NCI-H1048 (cell line): Measurements from ENCODE around the gene KCNT1.

Source experiments
- DNase-seq: peaks from one replicate; lab custom pipeline; 2025; lab: John Stamatoyannopoulos, UW

KCNT1 gene

DNA sequence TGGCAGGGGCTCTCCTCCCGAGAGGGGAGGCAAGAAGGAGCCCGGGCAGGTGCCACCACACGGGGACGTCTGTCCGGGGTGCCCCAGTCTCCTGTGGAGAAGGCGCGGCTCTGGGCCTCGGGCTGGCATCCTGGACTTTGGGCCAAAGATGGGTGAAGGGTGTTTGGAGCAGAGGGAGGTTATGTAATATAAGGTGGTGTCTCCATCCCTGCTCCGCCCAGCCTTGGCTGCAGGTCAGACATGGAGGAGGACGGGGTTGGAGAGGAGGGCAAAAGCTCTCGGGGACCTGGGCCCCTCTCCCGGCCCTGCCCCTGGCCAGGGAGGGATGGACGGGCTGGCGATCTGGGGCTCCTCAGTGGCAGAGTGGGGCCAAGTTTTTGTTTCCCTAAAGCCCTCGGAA is 1.5 kb upstream of the KCNT1 start:
- DNase-seq: no peak

DNA sequence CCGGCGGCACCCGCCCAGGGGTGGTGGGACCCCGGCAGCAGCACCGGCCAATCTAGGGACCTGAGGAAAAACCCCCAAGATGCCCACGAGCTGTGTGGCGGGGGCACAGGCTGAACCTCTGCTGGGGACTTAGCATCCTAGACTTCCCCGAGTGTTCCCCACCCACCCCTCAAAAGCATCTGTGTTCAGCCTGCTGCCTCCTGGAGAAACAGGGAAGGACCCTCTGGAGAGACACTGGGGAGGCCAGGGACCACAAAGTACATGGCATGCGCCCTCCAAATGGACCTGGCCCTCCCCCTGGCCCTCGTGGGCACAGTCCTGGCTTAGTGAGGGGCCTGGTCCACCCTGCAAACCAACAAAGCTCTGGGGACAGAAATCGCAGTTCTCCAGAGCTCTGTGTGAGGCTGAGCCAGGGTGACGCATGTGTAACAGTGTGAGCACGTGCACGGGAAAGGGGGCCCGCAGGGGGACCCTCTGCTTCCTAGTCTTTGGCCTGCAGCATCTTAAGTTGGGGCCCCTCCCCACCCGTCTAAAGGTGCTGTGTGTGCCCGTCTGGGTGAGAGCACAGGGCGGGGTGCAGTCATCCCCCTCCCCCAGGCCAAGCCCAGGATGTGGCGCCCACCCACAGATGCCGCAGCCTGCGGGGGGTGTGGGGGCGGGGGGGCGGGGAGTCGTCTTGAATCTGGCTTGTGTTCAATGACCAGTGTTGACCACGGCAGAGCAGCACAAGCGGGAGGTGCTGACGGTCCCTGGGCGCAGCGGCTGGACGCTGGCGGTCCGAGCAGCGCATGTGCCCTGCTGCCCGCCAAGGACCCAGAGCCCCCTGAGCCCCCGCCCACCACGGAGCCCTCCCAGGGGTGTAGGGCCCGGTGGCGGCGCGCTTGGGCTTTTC is 672 bp upstream of the KCNT1 start:
- no peak for DNase-seq

DNA sequence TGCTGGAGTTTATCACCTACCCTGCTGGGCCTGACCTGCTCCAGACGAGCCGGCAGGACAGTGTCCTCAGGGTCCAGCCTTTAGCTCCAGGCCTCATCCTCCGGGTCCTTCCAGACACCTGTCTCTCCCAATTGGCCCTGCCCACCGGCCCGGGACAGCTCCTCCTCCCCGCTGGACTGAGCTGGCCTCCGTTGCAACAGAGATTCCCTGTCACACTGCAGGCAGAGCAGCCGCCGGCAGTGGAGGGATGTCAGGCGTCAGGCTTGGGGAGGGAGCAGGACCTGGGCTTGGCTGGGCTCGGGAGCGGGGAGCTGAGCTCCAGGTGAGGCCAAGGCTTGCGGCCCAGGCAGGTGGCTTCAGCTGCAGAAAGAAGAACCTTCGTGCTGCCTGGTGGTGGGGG is 1.7 kb downstream of the KCNT1 start:
- no peak for DNase-seq

DNA sequence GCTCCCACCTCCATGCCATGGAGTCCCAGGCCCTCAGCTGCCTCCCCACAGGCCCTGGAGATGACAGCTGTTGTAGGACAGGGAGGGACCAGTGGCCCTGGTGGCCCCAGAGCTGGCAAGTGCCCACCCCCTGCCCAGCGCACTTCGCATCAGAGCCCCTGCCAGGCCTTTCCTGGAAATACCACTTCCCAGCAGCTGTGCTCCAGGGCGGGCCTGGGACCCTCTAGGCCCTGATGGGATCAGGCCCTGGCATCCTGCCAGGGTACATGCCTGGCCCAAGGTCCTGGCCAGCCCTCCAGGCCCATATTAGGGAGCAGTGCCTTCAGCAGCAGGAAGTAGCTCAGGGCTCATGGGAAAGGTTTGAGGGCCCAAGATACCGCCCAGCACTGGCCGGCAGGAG is 2.5 kb downstream of the KCNT1 start:
- DNase-seq: no peak

DNA sequence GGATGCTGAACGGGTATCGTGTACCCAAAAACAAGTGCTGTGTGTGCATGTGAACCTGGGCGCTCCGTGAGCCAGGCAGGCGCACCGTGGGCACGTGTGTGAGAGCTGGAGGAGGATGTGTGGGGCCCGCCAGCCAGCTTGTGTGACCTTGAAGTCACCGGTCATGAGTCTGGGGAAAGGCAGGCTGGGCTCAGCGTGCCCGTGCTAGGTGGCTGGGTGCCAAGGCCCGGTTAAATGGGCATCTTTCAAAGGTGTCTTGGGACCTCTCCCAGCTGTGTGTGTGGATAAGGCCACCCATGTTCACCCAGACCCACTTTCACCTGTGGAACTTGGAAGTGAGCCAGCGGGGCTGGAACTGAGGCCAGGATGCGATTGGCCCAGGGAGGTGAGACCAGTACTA is 3.4 kb downstream of the KCNT1 start:
- no peak for DNase-seq

DNA sequence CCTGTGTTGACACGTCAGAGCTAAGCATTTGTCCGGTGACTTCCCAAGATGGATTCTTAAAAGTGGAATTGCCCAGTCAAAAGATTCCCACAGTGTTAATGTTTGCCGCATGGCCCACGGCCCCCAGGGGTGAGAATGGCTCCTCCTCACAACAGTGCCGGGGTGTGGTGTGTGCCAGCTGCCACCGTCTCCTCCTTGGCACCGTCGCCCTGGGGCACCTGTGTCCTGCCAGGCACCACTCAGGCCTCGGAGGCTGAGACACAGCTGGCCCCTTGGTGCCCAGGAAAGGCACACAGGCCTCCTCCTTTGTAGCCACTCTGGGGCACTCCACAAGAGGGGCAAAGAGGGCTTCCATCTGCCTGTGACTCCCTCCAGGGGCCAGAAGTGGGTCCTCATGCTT is 4.3 kb downstream of the KCNT1 start:
- DNase-seq: no peak

DNA sequence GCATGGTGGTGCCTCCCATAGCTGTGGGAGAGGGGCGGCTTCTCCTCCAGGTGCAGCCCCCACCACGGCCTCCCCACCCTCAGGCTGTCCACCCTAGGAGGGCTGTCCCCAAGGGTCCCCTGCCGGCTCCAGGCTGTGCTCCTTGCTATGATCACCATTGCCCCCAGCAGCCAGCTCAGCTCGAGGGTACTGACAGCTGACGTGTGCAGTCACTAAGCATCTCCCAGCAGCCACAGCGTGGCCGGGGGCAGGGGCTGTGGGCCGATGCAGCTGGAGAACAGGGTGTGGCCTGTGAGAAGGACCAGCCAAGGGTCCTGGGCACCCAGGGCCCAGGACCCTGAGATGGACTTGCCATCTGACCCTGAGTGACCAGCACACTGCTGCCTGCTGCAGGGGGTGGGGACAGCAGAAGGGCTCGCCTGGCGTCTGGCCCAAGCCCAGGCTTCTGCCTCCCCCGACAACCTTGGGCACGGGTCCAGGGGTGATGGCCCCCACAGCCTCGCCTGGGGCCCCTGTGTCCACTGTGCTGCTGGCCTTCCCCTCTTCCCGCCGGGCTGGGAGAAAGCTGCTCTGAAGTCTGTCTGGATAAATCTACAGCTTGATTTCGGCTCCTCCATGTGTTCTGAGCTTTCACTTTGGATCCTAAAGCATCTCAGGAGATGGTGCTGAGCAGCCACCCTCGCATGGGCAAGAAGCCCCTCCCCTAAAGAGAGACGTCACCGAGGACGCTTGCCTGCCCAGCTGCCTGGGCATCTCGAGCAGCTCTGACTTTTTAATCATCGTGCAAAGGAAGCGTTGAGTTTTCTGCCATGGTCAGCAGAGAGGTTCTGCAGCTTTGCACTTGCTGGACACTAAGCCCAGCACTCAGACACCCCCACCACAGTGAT is 5.5 kb downstream of the KCNT1 start:
- DNase-seq: no peak

DNA sequence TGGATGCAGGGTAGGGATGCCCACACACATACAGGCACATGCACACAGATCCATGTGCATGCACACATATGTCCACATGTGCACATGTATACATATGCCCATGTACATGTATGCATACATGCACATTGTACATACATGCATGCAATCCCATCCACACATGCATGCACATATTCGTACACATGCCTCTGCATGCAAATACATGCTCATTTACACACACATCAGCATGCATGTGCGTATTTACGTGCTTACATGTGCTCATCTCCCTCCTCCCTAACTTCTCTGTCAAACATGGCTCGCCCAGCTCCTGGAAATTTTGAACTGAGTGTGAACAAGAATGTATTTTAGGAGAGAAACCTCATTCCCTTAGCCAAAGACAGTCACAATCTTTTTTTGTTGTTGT is 6.2 kb downstream of the KCNT1 start:
- DNase-seq: no peak

DNA sequence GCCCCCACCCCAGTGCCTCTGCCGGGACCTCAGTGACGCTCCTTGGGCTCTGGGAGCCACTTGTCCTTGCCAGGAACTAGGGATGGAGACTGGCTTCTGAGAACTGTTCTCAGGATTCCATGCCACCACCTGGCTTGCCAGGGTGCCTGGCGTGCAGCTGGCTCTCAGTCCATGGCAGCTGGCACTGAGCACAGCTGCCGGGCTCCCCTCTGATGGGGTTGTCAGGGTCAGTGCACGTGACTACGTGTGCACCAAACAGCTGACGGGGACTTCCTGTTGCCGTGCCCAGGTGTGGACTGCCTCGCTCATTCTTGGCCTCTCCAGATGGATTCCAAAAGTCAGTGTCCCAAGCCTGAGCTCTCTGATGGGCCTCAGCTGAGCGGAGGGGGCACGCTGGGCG is 9.4 kb downstream of the KCNT1 start:
- no peak for DNase-seq

DNA sequence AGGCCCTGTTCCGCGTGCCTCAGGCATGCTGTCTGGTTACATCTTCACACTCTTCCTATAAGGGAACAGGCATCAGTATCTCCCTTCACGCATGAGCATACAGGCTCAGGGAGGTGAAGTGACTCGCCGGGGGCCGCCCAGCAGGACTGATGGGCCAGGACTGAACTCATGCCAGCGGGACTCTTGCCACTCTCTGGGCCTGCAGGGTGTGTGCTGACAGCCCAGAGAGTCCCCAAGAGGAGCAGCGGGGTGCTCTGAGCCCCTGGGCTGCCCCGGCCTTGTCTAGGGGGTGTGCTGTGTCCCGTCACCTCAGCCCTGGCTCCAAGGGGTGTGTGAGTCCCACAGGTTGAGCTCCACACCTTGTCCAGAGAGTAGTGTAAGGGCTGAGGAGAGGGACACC is 9.9 kb downstream of the KCNT1 start:
- no peak for DNase-seq

DNA sequence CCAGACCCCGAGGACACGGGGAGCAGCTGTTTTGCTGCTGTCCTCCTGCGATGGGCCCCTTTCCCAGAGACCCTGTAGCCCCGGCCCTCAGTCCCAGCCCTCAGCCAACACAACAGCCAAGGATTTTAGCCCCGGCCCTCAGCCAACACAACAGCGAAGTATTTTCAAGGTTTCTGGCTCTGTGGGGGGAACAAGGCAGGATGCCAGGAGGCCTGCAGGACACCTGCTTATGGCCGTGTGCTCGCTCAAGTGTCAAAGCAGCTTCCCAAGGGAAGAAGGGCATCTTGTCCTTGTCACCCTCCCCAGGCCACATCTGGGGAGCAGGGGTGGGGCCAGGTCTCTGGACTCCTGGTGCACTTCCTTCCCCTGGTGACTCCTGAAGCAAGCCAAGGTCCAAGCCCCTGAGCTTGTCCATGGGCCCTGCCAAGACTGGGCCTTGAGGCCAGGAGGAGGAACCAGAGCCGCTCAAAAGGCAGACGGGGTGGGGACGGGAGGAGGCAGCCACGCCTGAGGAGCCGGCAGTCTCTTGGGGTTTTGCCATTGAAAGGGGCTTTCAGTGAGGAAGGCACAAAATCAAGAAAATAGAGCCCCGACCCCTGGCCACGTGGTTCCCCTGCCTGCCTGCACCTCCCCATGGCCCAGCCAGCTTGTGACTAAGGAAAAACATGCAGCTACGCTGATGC is 10.8 kb downstream of the KCNT1 start:
- no peak for DNase-seq

DNA sequence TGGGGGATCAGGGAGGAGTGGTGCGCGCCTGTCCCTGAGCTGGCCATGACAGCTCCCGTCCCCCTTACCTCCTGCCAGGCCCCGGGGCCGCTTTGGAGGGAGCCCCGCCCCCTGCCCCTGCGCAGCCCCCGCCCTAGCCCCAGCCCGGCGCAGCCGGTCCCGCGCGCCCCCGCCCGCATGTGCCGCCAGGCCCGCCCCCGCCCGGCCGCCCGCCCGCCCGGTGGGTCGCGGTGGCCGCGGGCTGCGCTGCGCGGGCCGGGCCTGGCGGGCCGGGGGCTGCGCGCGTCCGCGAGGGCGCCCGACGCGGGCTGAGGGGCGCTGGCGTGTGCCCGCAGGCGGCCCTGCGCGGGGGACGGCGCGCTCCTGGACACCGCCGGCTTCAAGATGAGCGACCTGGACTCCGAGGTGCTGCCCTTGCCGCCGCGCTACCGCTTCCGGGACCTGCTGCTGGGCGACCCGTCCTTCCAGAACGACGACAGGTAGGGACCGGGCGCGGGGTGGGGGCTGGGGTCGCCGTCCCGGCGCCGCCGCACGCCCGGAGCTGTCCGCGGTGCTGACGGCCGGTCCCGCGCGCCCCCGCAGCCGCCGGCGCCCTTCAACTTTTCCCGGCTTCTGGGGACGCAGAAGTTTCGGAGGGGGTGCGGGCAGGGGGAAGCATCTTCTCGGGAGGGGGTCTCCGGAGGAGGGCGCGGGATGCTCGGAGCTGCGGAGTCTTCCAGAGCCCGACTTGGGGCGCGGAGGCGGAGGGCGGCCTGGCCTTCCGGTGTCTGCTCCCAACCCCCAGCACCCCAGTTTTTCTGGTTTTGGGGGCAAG is 12.5 kb downstream of the KCNT1 start:
- no peak for DNase-seq

DNA sequence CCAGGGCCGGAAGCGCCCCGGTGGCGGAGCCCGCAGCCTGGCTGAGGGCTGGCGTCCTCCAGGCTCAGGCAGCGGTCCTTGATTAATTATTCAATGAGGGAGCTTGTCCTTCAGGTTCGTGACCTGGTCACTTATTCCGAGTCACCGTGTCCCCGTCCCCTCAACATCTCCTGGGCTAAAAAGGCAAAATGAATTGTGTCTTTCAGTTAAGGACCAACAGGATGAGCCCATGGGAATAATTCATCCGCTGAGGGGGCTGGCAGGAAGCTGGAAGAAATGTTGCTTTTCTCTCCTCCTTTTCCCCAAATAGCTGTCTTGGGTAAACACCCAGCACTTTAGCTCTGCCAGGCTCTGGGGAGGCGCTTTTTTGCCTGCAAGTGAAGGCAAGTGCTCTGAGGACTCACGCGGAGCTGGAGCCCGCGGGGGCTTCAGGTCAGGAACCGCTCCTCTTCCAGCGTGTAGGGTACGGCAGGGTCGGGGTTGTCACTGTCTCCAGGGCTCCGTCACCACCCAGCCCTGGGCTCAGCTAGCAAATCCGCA is 13.1 kb downstream of the KCNT1 start:
- no peak for DNase-seq

DNA sequence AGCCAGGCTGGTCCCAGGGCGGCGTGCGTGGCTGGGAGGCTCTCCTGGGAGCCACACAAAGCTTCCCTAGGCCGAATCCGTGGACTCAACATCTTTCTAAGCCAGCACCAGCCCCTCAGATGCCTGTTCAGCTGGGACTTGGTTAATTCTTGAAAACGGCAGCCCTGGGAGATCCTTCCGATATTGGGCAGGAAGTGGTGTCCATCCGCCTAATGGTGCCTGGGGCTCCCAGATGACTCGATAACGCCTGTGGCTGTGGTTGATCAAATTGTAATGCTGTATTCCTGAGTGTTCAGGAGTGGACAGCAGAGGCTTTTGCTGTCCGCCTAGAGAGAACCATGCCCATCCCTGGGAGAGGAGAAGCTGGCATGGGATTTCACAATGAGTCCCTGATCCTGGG is 14.1 kb downstream of the KCNT1 start:
- no peak for DNase-seq

DNA sequence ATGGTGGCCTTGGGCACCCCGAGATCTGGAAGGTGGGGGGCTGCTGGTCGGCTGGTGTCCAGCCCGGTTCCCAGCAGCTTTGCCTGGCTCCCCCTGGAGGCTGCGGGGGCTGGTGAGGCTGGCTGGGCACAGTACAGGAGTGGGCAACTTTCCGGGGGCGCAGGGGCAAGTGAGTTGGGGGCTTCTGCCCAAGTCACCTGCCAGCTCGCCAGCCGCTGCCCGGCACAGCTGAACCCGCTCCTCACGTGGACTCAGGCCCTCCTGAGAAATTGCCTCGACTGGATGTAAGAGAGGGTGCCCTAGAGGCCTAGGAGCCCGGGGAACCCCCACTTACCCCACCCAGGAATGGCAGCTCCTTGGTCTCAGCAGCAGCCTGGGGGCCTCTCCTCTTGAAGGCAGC is 15.4 kb downstream of the KCNT1 start:
- no peak for DNase-seq

DNA sequence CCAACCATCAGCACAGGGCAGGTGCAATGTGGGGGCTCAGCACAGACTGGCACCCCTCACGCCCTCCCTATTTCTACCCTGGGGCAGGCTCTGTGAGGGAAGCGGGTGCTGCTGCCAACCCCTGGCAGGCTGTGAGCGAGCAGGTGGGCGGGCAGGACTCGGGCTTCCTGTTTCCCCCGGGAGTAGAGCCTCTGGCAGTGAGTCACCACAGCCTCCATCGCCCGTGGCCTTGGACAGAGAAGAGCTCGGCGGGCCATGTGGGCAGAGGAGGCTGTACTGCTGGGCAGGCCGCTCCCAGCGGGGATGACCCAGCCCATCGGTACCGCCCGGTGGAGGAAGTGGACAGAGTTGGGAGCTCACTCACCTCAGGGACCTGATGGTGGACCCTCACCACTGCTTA is 16.6 kb downstream of the KCNT1 start:
- DNase-seq: no peak

DNA sequence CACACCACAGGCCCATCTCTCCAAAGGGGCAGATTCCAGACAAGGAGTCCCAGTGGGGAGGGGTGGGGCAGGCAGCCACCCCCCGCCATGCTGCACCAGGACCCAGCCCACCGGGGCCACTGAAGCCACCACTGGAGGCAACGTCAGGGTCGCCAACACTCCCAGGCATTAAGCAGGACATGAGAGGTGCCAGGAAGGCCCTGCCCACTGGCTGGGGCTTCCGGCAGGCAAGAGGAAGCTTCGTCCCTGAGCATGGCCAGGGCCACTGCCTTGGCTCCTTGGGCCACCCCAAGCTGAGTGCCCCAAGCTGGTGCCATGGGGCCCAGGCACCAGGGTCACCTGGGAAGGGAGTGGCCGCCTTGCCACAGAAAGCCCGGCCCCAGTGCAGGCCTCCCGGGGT is 17.5 kb downstream of the KCNT1 start:
- no peak for DNase-seq

DNA sequence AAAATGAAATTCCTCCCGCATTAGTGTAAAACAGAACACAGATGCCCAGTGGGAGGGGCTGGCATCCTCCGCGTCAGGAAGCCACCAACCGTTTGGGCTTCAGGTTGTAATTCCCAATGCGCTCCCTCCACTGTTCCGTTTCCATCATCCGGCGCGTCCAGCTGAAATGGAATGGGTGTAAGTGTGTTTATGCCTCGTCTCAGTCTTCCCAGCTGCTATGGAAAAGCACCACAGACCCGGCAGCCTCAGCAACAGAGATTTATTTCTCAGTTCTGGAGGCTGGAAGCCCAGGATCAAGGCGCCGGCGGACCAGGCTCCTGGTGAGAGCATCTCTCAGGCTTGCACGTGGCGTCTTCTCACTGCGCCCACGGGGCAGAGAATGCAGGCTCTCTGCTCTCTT is 20.4 kb downstream of the KCNT1 start:
- no peak for DNase-seq

DNA sequence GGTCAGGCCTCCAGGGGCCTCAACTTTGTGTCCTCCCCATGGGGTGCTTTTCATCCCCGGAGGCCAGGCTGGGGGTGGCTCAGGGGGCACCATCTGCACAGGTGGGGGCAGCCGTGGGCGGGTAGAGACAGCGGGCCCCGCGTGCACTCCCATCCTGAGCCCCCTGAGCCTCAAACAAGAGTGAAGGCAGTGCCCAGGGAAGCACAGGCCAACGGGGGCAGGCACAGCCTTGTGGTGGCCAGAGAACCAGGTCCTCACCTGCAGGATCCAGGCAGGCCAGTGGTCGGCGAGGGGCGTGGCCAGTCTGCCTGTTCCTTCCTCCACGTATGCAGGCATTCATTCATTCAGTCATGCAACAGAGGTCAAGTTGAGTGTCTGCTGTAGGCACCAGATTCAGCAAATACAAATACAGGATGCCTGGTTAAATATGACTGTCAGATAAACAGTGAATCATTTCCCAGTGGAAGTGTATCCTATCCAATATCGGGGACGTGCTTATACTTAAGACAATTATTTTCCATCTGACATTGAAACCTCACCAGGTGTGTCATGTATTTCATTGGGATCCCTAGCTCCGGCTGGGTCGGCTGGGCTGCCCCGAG is 22.3 kb downstream of the KCNT1 start:
- DNase-seq: no peak

DNA sequence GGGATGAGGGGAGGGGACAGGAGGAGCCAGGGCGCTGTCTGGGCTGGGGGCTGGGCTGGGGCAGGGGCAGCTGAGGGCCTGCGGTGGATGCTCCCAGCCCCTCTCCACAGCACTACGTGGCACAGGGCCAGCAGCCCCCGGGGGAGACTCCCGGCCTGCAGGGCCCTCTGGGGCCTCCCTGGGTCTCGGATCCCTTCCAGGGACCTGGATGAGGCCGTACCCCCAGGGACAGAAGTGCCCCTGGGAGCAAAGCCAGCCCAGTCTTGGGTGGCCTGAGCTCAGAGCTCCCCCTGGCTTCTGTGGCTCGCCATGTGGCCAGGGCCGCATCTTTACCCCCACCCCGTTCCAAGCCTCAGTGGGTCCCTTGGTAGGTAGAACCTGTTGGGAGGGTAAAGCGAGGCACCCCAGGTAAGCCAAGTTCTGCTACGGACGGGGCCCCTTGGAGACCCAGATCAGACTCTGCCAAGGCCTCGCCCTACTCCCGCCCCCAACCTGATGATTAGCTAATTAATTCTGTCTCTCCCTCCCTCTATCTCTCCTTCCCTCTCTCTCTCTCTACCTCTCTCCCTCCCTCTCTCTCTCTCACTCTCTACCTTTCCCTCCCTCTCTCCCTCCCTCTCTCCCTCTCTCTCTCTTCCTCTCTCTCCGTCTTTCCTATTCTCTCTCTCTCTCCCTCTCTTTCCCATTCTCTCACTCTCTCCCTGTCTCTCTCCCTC is 24.3 kb downstream of the KCNT1 start:
- no peak for DNase-seq
